Measurements from ENCODE around the gene NUAK2.
A peak's percentile ranks its signal among the peaks of the same experiment; 100 is the strongest.
"Not testable (repeated sequence)": the region's sequence is repeated elsewhere in the genome, so short reads cannot be mapped to it uniquely, and the experiment has no call there.

Gene NUAK2

GRCh38 chr1:205321162-205321958 lies at the start of gene NUAK2:
Gene NUAK2 (minus strand): TSS chr1:205321745. CDS start chr1:205321628, 117 bp downstream.
- peak; percentile 71 to 76 for DNase-seq (ENCODE audit: low read depth in 2 of 2)

GRCh38 chr1:205370780-205371179 lies 49.2 kb upstream of the NUAK2 start:
- no peak for DNase-seq (ENCODE audit: low read depth in 2 of 2)

GRCh38 chr1:205369701-205370123 lies 48.2 kb upstream of the NUAK2 start:
- no peak for DNase-seq (ENCODE audit: low read depth in 2 of 2)

GRCh38 chr1:205368478-205368877 lies 46.9 kb upstream of the NUAK2 start:
- DNase-seq (ENCODE audit: low read depth in 2 of 2), result no peak

GRCh38 chr1:205365945-205366463 lies 44.5 kb upstream of the NUAK2 start:
- no peak for DNase-seq (ENCODE audit: low read depth in 2 of 2)

- not testable (repeated sequence) for DNase-seq (ENCODE audit: low read depth in 2 of 2)
These were observed 43.5 kb upstream of the NUAK2 start for GRCh38 chr1:205365086-205365485.

- DNase-seq (ENCODE audit: low read depth in 2 of 2), result no peak
These were observed 39.3 kb upstream of the NUAK2 start for GRCh38 chr1:205360891-205361290.

GRCh38 chr1:205359771-205360565 lies 38.4 kb upstream of the NUAK2 start:
- DNase-seq (ENCODE audit: low read depth in 2 of 2), result no peak

GRCh38 chr1:205358579-205358978 lies 37.0 kb upstream of the NUAK2 start:
- DNase-seq (ENCODE audit: low read depth in 2 of 2), result no peak

- no peak for DNase-seq (ENCODE audit: low read depth in 2 of 2)
These were observed 36.0 kb upstream of the NUAK2 start for GRCh38 chr1:205357567-205357966.

GRCh38 chr1:205356440-205357139 lies 35.0 kb upstream of the NUAK2 start, which contains the start of gene KLHDC8A:
Gene KLHDC8A (minus strand): TSS chr1:205356922. CDS start chr1:205343604, 13,318 bp downstream.
- no peak for DNase-seq (ENCODE audit: low read depth in 2 of 2)

GRCh38 chr1:205355075-205355453 lies 33.5 kb upstream of the NUAK2 start:
- no peak for DNase-seq (ENCODE audit: low read depth in 2 of 2)

- peak; percentile 20 to 33 for DNase-seq (ENCODE audit: low read depth in 2 of 2)
These were observed 32.9 kb upstream of the NUAK2 start for GRCh38 chr1:205354259-205355074.

- DNase-seq (ENCODE audit: low read depth in 2 of 2), result no peak
These were observed 32.1 kb upstream of the NUAK2 start for GRCh38 chr1:205353612-205354011.

- DNase-seq (ENCODE audit: low read depth in 2 of 2), result no peak
These were observed 31.6 kb upstream of the NUAK2 start for GRCh38 chr1:205353191-205353590.

- DNase-seq (ENCODE audit: low read depth in 2 of 2), result no peak
These were observed 30.6 kb upstream of the NUAK2 start for GRCh38 chr1:205351984-205352713.

- DNase-seq (ENCODE audit: low read depth in 2 of 2), result no peak
These were observed 29.2 kb upstream of the NUAK2 start for GRCh38 chr1:205350691-205351141.

- DNase-seq (ENCODE audit: low read depth in 2 of 2), result no peak
These were observed 28.6 kb upstream of the NUAK2 start for GRCh38 chr1:205350124-205350523.

- DNase-seq (ENCODE audit: low read depth in 2 of 2), result no peak
These were observed 27.3 kb upstream of the NUAK2 start for GRCh38 chr1:205348554-205349487.
